ENCODE data around the gene GMDS.
A peak's percentile ranks its signal among the peaks of the same experiment; 100 is the strongest.

The GMDS gene

GRCh38 chr6:1601158-1602048 lies 644.0 kb downstream of the GMDS start:
- no peak for DNase-seq (ENCODE audit: low spot score)

GRCh38 chr6:1600764-1601157 lies 644.6 kb downstream of the GMDS start:
- no peak for DNase-seq (ENCODE audit: low spot score)

- no peak for DNase-seq (ENCODE audit: low spot score)
Observed at GRCh38 chr6:1600063-1600763, 645.2 kb downstream of the GMDS start.

- no peak for DNase-seq (ENCODE audit: low spot score)
Observed at GRCh38 chr6:1599469-1599868, 645.9 kb downstream of the GMDS start.

- DNase-seq (ENCODE audit: low spot score): no peak
Observed at GRCh38 chr6:1598886-1599285, 646.5 kb downstream of the GMDS start.

GRCh38 chr6:1598433-1598832 lies 647.0 kb downstream of the GMDS start:
- no peak for DNase-seq (ENCODE audit: low spot score)

GRCh38 chr6:1597924-1598323 lies 647.5 kb downstream of the GMDS start:
- DNase-seq (ENCODE audit: low spot score): peak; percentile 36

GRCh38 chr6:1597121-1597744 lies 648.2 kb downstream of the GMDS start:
- no peak for DNase-seq (ENCODE audit: low spot score)

- peak; percentile 57 for DNase-seq (ENCODE audit: low spot score)
Observed at GRCh38 chr6:1596088-1596852, 649.1 kb downstream of the GMDS start.

- DNase-seq (ENCODE audit: low spot score): no peak
Observed at GRCh38 chr6:1595271-1596087, 649.9 kb downstream of the GMDS start.

GRCh38 chr6:1594445-1595200 lies 650.8 kb downstream of the GMDS start:
- DNase-seq (ENCODE audit: low spot score): no peak

- no peak for DNase-seq (ENCODE audit: low spot score)
Observed at GRCh38 chr6:1593958-1594314, 651.5 kb downstream of the GMDS start.

- DNase-seq (ENCODE audit: low spot score): no peak
Observed at GRCh38 chr6:1593286-1593957, 652.0 kb downstream of the GMDS start.

- DNase-seq (ENCODE audit: low spot score): no peak
Observed at GRCh38 chr6:1592852-1593251, 652.6 kb downstream of the GMDS start.

- DNase-seq (ENCODE audit: low spot score): no peak
Observed at GRCh38 chr6:1591926-1592325, 653.5 kb downstream of the GMDS start.

GRCh38 chr6:1591243-1591642 lies 654.2 kb downstream of the GMDS start:
- no peak for DNase-seq (ENCODE audit: low spot score)

- DNase-seq (ENCODE audit: low spot score): no peak
Observed at GRCh38 chr6:1590580-1590979, 654.8 kb downstream of the GMDS start.

GRCh38 chr6:1589208-1589607 lies 656.2 kb downstream of the GMDS start:
- no peak for DNase-seq (ENCODE audit: low spot score)

GRCh38 chr6:1587977-1588376 lies 657.4 kb downstream of the GMDS start:
- no peak for DNase-seq (ENCODE audit: low spot score)

- no peak for DNase-seq (ENCODE audit: low spot score)
Observed at GRCh38 chr6:1587546-1587945, 657.9 kb downstream of the GMDS start.
